T-helper 1 cell treated with Interleukin-12 subunit alpha and Interleukin-12 subunit beta and Interleukin-4 antibody, amounts not matched to agents 30 μg/mL and 1 μg/mL, for 36 hours (primary cell): ENCODE measurements around the gene COP1.

Experiments
- H3K27ac Mint-ChIP-seq: one replicate; pipeline ENCODE4 v1.8.0; 2021; ENCODE audit warnings: mild to moderate bottlenecking, mixed read lengths
- H3K27me3 Mint-ChIP-seq: one replicate; pipeline ENCODE4 v1.8.0; 2021; ENCODE audit warnings: low read depth, mixed read lengths
- H3K36me3 Mint-ChIP-seq: one replicate; pipeline ENCODE4 v1.8.0; 2021; ENCODE audit warnings: low read depth, mixed read lengths
- H3K4me1 Mint-ChIP-seq: one replicate; pipeline ENCODE4 v1.8.0; 2021; ENCODE audit warnings: low read depth, mixed read lengths
- H3K4me3 Mint-ChIP-seq: one replicate; pipeline ENCODE4 v1.8.0; 2021; ENCODE audit warnings: mild to moderate bottlenecking, moderate library complexity, mixed read lengths
- H3K9me3 Mint-ChIP-seq: one replicate; pipeline ENCODE4 v1.8.0; 2021; ENCODE audit warnings: mixed read lengths

COP1 gene

DNA sequence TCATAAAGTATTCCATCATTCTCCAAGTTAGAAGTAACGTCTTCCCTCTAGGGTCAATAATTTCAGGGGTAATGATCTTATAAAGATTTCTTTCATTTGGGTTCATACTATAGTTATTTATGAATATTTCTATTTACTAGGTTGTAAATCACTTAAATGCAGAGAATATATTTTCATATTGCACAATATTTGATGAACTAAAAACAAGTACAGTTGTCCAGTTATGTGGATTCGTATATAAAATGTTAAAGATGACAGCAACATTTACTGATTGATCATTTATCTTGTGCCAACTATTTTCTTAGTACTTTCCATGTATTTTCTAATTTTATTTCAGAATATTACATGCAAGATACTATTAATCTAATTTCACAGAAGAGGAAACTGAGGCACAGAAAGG, 243.3 kb downstream of the COP1 start:
- Mint-ChIP-seq H3K27ac (no peak overlapping the region), H3K4me1 (peaks cover 2% of the 10 kb centered on the region), H3K9me3 (no peaks in the 10 kb centered on the region), H3K27me3 (no peaks in the 10 kb centered on the region), H3K36me3 (peaks cover 15% of the 10 kb centered on the region), H3K4me3 (no peak overlapping the region)

DNA sequence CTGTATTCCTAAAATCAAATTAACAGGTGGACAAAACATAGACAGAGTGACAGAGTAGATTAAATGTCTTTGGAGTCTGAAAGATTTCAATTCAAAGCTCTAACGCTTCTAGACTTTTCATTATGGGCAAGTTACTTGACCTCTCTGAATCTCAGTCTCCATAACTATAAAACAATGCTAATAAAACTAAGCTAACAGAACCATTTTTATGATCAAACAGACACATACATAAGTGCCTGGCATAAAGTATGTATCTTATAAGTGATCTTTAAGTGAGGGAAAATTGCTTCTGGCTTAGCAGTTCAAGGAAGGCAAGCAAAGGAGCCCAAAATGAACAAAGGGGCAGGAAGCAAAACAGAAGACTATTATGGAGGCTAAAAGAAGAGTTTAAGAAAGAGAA, 246.9 kb downstream of the COP1 start:
- H3K27me3 Mint-ChIP-seq, result no peaks in the 10 kb centered on the region
- H3K4me1 Mint-ChIP-seq, result peaks cover 2% of the 10 kb centered on the region
- H3K9me3 Mint-ChIP-seq, result no peaks in the 10 kb centered on the region
- no peak overlapping the region for H3K27ac Mint-ChIP-seq
- peaks cover 10% of the 10 kb centered on the region for H3K36me3 Mint-ChIP-seq
- H3K4me3 Mint-ChIP-seq, result no peak overlapping the region

GRCh38 chr1:175951627-175952026, 255.5 kb downstream of the COP1 start:
- H3K9me3 Mint-ChIP-seq, result peaks cover 7% of the 10 kb centered on the region
- H3K4me1 Mint-ChIP-seq, result no peaks in the 10 kb centered on the region
- no peak overlapping the region for H3K4me3 Mint-ChIP-seq
- no peaks in the 10 kb centered on the region for H3K27me3 Mint-ChIP-seq
- H3K27ac Mint-ChIP-seq, result no peak overlapping the region
- peaks cover 31% of the 10 kb centered on the region for H3K36me3 Mint-ChIP-seq

- Mint-ChIP-seq H3K27me3 (no peaks in the 10 kb centered on the region), H3K36me3 (peaks cover 44% of the 10 kb centered on the region), H3K4me3 (no peak overlapping the region)
Observed at GRCh38 chr1:175947771-175948170, 259.3 kb downstream of the COP1 start.

GRCh38 chr1:175944591-175944990, 262.5 kb downstream of the COP1 start:
- Mint-ChIP-seq H3K27ac (no peak overlapping the region), H3K9me3 (no peaks in the 10 kb centered on the region), H3K36me3 (peaks cover 51% of the 10 kb centered on the region), H3K4me3 (no peak overlapping the region), H3K4me1 (no peaks in the 10 kb centered on the region), H3K27me3 (no peaks in the 10 kb centered on the region)

More at GRCh38 chr1:175947771-175948170, 259.3 kb downstream of the COP1 start:
- H3K9me3 Mint-ChIP-seq, result peaks cover 7% of the 10 kb centered on the region
- no peak overlapping the region for H3K27ac Mint-ChIP-seq
- H3K4me1 Mint-ChIP-seq, result no peaks in the 10 kb centered on the region

DNA sequence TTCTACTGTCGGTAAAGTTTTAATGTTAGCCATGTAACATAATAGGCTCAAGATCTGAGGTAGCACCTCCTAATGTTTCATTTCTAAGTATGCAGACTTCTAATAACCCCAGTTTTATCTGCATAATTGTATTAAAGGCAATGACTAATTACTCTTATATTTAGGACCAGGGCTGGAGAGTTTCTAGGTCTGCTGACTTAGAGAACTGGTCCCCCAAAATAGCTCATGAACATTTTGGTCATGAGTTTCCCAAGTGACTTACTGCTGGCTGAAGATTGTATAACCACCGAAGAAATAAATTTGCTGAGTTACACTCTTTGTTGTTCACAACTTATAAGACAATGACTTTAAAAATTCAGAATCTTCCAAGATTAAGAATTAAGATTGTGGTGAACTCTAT, 265.9 kb downstream of the COP1 start:
- H3K9me3 Mint-ChIP-seq, result no peaks in the 10 kb centered on the region
- no peak overlapping the region for H3K4me3 Mint-ChIP-seq
- H3K27me3 Mint-ChIP-seq, result no peaks in the 10 kb centered on the region
- peaks cover 43% of the 10 kb centered on the region for H3K36me3 Mint-ChIP-seq
- no peak overlapping the region for H3K27ac Mint-ChIP-seq
- H3K4me1 Mint-ChIP-seq, result no peaks in the 10 kb centered on the region

GRCh38 chr1:175936736-175937135, 270.4 kb downstream of the COP1 start:
- H3K27ac Mint-ChIP-seq, result no peak overlapping the region
- H3K4me3 Mint-ChIP-seq, result no peak overlapping the region
- no peaks in the 10 kb centered on the region for H3K4me1 Mint-ChIP-seq
- H3K27me3 Mint-ChIP-seq, result no peaks in the 10 kb centered on the region
- no peaks in the 10 kb centered on the region for H3K9me3 Mint-ChIP-seq
- H3K36me3 Mint-ChIP-seq, result peaks cover 34% of the 10 kb centered on the region

- no peaks in the 10 kb centered on the region for H3K27me3 Mint-ChIP-seq
- no peak overlapping the region for H3K27ac Mint-ChIP-seq
- peaks cover 24% of the 10 kb centered on the region for H3K36me3 Mint-ChIP-seq
- no peaks in the 10 kb centered on the region for H3K4me1 Mint-ChIP-seq
- H3K4me3 Mint-ChIP-seq, result no peak overlapping the region
- no peaks in the 10 kb centered on the region for H3K9me3 Mint-ChIP-seq
Observed at GRCh38 chr1:175935566-175936115, 271.4 kb downstream of the COP1 start.

DNA sequence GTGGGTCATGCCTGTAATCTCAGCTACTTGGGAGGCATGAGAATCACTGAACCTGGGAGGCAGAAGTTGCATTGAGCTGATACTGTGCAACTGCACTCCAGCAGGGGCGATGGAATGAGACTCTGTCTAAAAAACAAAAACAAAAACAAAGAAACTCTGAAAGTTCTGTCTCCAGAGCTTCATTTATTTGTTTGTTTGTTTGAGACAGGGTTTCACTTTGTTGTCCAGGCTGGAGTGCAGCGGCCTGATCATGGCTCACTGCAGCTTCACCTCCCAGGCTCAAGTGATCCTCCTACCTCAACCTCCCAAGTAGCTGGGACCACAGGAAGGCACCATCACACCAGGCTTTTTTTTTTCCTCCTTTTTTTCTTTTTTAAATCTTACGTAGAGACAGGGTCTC, 271.9 kb downstream of the COP1 start:
- H3K4me1 Mint-ChIP-seq, result no peaks in the 10 kb centered on the region
- no peak overlapping the region for H3K4me3 Mint-ChIP-seq
- no peak overlapping the region for H3K27ac Mint-ChIP-seq
- H3K27me3 Mint-ChIP-seq, result no peaks in the 10 kb centered on the region
- H3K9me3 Mint-ChIP-seq, result no peaks in the 10 kb centered on the region
- peaks cover 21% of the 10 kb centered on the region for H3K36me3 Mint-ChIP-seq

DNA sequence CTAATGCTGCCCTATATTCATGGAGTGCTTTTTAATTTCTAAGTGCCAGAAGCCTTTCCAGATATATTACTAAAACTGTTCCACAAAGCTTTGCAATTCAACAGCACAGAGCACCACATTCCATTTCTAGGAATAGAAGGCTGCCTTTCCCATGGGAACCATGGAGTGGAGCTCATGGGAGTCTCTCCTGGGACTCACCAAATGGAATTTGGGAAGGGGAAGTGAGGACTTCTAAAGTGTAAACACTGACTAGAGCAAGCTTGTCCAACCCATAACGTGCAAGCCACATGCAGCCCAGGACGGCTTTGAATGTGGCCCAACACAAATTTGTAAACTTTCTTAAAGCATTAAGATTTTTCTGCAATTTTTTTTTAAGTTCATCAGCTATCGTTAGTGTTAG, 273.3 kb downstream of the COP1 start:
- Mint-ChIP-seq H3K4me3 (no peak overlapping the region), H3K4me1 (no peaks in the 10 kb centered on the region), H3K9me3 (peaks cover 4% of the 10 kb centered on the region), H3K27ac (no peak overlapping the region), H3K36me3 (peaks cover 13% of the 10 kb centered on the region), H3K27me3 (no peaks in the 10 kb centered on the region)

DNA sequence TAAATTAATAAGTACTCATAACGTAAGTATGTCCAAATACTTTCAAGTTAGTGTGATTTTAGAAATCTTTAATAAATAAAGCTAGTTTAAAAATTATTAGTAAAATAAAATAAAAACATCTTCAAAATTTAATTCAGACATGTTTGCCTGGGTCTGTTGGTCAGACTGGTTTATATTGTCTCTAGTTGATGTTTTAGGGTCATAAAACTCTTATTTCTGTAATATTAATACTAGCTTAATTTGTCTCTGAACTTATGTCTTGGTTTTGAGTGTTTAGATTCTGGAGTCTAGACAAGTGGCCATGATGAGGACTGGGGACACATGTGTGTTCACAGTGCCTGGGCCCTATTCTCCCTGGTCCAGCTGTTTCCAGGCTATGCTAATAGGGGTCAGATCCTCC, 279.1 kb downstream of the COP1 start:
- Mint-ChIP-seq H3K4me1 (no peaks in the 10 kb centered on the region), H3K27me3 (no peaks in the 10 kb centered on the region), H3K4me3 (no peak overlapping the region), H3K9me3 (peaks cover 13% of the 10 kb centered on the region), H3K27ac (no peak overlapping the region), H3K36me3 (peaks cover 10% of the 10 kb centered on the region)

- H3K27me3 Mint-ChIP-seq, result no peaks in the 10 kb centered on the region
- H3K4me1 Mint-ChIP-seq, result no peaks in the 10 kb centered on the region
- H3K9me3 Mint-ChIP-seq, result peaks cover 9% of the 10 kb centered on the region
- H3K4me3 Mint-ChIP-seq, result no peak overlapping the region
- no peak overlapping the region for H3K27ac Mint-ChIP-seq
- peaks cover 7% of the 10 kb centered on the region for H3K36me3 Mint-ChIP-seq
Observed at GRCh38 chr1:175922254-175922881, 284.7 kb downstream of the COP1 start.

DNA sequence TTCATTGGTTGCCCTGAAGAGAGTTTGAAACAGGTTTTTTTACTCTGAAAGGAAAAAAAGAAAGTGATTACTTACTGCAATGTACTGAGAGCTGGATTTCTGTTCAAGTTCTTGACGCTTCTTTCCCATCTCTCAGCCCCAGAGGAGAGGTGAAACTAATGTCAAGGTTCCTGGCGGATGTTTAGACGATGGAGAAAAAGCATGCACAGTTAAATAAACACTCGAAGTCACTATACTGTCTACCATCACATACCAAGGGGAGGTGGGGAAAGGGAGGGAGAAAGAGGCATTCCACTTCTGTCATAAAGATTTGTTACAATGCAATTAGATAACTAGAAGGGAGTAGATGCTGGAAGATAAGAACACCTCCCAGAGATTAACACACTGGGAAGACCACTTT, 286.7 kb downstream of the COP1 start:
- Mint-ChIP-seq H3K9me3 (peaks cover 3% of the 10 kb centered on the region), H3K27me3 (no peaks in the 10 kb centered on the region), H3K4me3 (no peak overlapping the region), H3K36me3 (peaks cover 2% of the 10 kb centered on the region), H3K27ac (no peak overlapping the region), H3K4me1 (no peaks in the 10 kb centered on the region)

DNA sequence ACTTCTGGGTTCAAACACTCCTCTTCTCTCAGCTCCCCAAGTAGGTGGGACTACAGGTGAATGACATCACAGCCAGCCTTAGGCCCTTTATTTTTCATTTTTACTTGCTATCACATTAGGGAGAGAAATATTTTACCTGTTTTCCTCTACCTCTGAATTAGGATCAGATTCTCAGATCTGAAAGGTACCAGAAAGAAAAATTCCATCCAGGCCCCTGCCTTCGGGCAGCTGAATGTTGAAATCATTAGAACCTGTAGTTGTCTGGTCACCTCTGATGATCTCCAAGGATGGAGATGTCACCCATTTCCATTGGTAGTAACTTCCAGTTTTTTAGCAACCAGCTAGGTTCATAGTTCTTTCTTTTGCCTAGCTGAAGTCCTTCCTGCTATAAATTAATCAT, 288.1 kb downstream of the COP1 start:
- Mint-ChIP-seq H3K9me3 (no peaks in the 10 kb centered on the region), H3K36me3 (no peaks in the 10 kb centered on the region), H3K4me1 (no peaks in the 10 kb centered on the region)

GRCh38 chr1:175918364-175918801, 288.7 kb downstream of the COP1 start:
- Mint-ChIP-seq H3K4me1 (no peaks in the 10 kb centered on the region), H3K27ac (no peak overlapping the region), H3K36me3 (no peaks in the 10 kb centered on the region), H3K27me3 (no peaks in the 10 kb centered on the region), H3K4me3 (no peak overlapping the region), H3K9me3 (no peaks in the 10 kb centered on the region)

More for the DNA sequence above, 288.1 kb downstream of the COP1 start:
- Mint-ChIP-seq H3K4me3 (no peak overlapping the region), H3K27ac (no peak overlapping the region), H3K27me3 (no peaks in the 10 kb centered on the region)
